Neural cell (in vitro differentiated cells): ENCODE results near the gene COQ4.

Experiments
- MXI1 ChIP-seq: fragments of 450-650 bp; conservative IDR thresholded peaks from 2 replicates; pipeline ENCODE4 v1.6.1; 2014; ENCODE audit warnings: antibody characterized with exemption, mild to moderate bottlenecking; ENCODE audit not compliant: poor library complexity, severe bottlenecking
- POLR2AphosphoS5 ChIP-seq: IDR thresholded peaks from 2 replicates; pipeline ENCODE4 v1.6.1; 2012

- TF ChIP-seq POLR2AphosphoS5, result no peak
- TF ChIP-seq MXI1, result no peak
Observed at GRCh38 chr9:128296340-128297220, 26.1 kb upstream of the COQ4 start.
